H9 (cell line): ENCODE results near the gene SPCS1. TPM values are rescaled to one million over a fixed set of nuclear protein-coding genes. Genes with fewer than 3 reads are reported as not detected.
A peak's percentile ranks its signal among the peaks of the same experiment; 100 is the strongest.

Source experiments
- DNase-seq: peaks from one replicate; pipeline ENCODE4 v3.0.0-alpha.2; 2017
- H2AFZ ChIP-seq: one replicate; pipeline ENCODE4 v1.6.1; 2013; ENCODE audit warnings: mild to moderate bottlenecking, low read length, control low read depth, moderate library complexity
- H2AK5ac ChIP-seq: 2 replicates; pipeline ENCODE4 v1.6.1; 2013; ENCODE audit warnings: low read length, control low read depth, mixed read lengths; ENCODE audit not compliant: insufficient read length
- H2BK120ac ChIP-seq: one replicate; pipeline ENCODE4 v1.6.1; 2013; ENCODE audit warnings: low read depth, mild to moderate bottlenecking, low read length, control low read depth, inconsistent platforms; ENCODE audit not compliant: poor library complexity, severe bottlenecking
- H2BK12ac ChIP-seq: 2 replicates; pipeline ENCODE4 v1.6.1; 2013; ENCODE audit warnings: low read length, control low read depth, mixed read lengths, low read depth; ENCODE audit not compliant: insufficient read length
- H2BK15ac ChIP-seq: 2 replicates; pipeline ENCODE4 v1.6.1; 2013; ENCODE audit warnings: low read depth, low read length, control low read depth
- H2BK20ac ChIP-seq: one replicate; pipeline ENCODE4 v1.6.1; 2013; ENCODE audit warnings: low read depth, mild to moderate bottlenecking, low read length, control low read depth, inconsistent platforms; ENCODE audit not compliant: poor library complexity, severe bottlenecking
- H2BK5ac ChIP-seq: 2 replicates; pipeline ENCODE4 v1.6.1; 2013; ENCODE audit warnings: low read length, control low read depth, mixed read lengths; ENCODE audit not compliant: insufficient read length
- H3K14ac ChIP-seq: 2 replicates; pipeline ENCODE4 v1.6.1; 2013; ENCODE audit warnings: low read length, control low read depth; ENCODE audit not compliant: insufficient read depth
- H3K18ac ChIP-seq: 2 replicates; pipeline ENCODE4 v1.6.1; 2013; ENCODE audit warnings: low read depth, mild to moderate bottlenecking, mixed read lengths, low read length, control low read depth; ENCODE audit not compliant: insufficient read length
- H3K23ac ChIP-seq: 2 replicates; pipeline ENCODE4 v1.6.1; 2013; ENCODE audit warnings: low read length, control low read depth, mixed read lengths, low read depth; ENCODE audit not compliant: insufficient read length
- H3K23me2 ChIP-seq: 2 replicates; pipeline ENCODE4 v1.6.1; 2013; ENCODE audit warnings: low read depth, mild to moderate bottlenecking, mixed read lengths, low read length, control low read depth; ENCODE audit not compliant: insufficient read length, poor library complexity, severe bottlenecking
- H3K27ac ChIP-seq: 2 replicates; pipeline ENCODE4 v1.5.1; 2013; ENCODE audit warnings: low read length, control low read depth, mixed read lengths, low read depth; ENCODE audit not compliant: insufficient read length
- H3K27me3 ChIP-seq: 2 replicates; pipeline ENCODE4 v1.6.1; 2013; ENCODE audit warnings: low read length, control low read depth, inconsistent platforms; ENCODE audit not compliant: insufficient read depth
- H3K4ac ChIP-seq: 2 replicates; pipeline ENCODE4 v1.6.1; 2013; ENCODE audit warnings: low read depth, mild to moderate bottlenecking, control low read depth, inconsistent platforms, low read length, moderate library complexity
- H3K4me1 ChIP-seq: 2 replicates; pipeline ENCODE4 v1.6.1; 2013; ENCODE audit warnings: low read length, control low read depth, inconsistent platforms; ENCODE audit not compliant: insufficient read depth
- H3K4me2 ChIP-seq: 2 replicates; pipeline ENCODE4 v1.6.1; 2013; ENCODE audit warnings: low read length, control low read depth, mixed read lengths; ENCODE audit not compliant: insufficient read length, insufficient read depth
- H3K56ac ChIP-seq: 2 replicates; pipeline ENCODE4 v1.6.1; 2013; ENCODE audit warnings: low read depth, mild to moderate bottlenecking, mixed read lengths, low read length, control low read depth; ENCODE audit not compliant: insufficient read length
- H3K79me1 ChIP-seq: 2 replicates; pipeline ENCODE4 v1.6.1; 2013; ENCODE audit warnings: low read depth, mild to moderate bottlenecking, moderate library complexity, low read length, control low read depth, inconsistent platforms; ENCODE audit not compliant: insufficient read depth, poor library complexity, severe bottlenecking
- H3K79me2 ChIP-seq: 2 replicates; pipeline ENCODE4 v1.6.1; 2013; ENCODE audit warnings: low read length, control low read depth, inconsistent platforms; ENCODE audit not compliant: insufficient read depth
- H3K9ac ChIP-seq: 2 replicates; pipeline ENCODE4 v1.6.1; 2013; ENCODE audit warnings: low read length, control low read depth, mixed read lengths; ENCODE audit not compliant: insufficient read length; ENCODE audit errors: extremely low read depth
- H3K9me3 ChIP-seq: one replicate; pipeline ENCODE4 v1.6.1; 2013; ENCODE audit warnings: low read depth, low read length, inconsistent platforms; ENCODE audit not compliant: control insufficient read depth
- H3T11ph ChIP-seq: one replicate; pipeline ENCODE4 v1.6.1; 2013; ENCODE audit warnings: mild to moderate bottlenecking, low read length, control low read depth, inconsistent platforms
- H4K20me1 ChIP-seq: one replicate; pipeline ENCODE4 v1.6.1; 2013; ENCODE audit not compliant: control insufficient read depth, insufficient read length, insufficient read depth
- H4K5ac ChIP-seq: 2 replicates; pipeline ENCODE4 v1.6.1; 2013; ENCODE audit warnings: low read depth, mild to moderate bottlenecking, mixed read lengths, low read length, control low read depth; ENCODE audit not compliant: insufficient read length
- H4K8ac ChIP-seq: replicated peaks from 2 replicates; pipeline ENCODE4 v1.6.1; 2013; ENCODE audit warnings: low read length, control low read depth, mixed read lengths, low read depth; ENCODE audit not compliant: insufficient read length
- H4K91ac ChIP-seq: 2 replicates; pipeline ENCODE4 v1.6.1; 2013; ENCODE audit warnings: low read depth, mild to moderate bottlenecking, moderate library complexity, mixed read lengths, low read length, control low read depth; ENCODE audit not compliant: insufficient read length
- H3K27ac Mint-ChIP-seq, 3 experiments: 2 replicates in 2 of 3; 3 replicates in 1 of 3; pipeline ENCODE4 v1.8.0; 2020 to 2021; ENCODE audit warnings: mixed read lengths in 3 of 3, mild to moderate bottlenecking in 1 of 3, moderate library complexity in 1 of 3
- H3K27me3 Mint-ChIP-seq: 2 replicates; pipeline ENCODE4 v1.8.0; 2021; ENCODE audit warnings: low read depth, mild to moderate bottlenecking, moderate library complexity, mixed read lengths
- H3K36me3 Mint-ChIP-seq, 3 experiments: 2 replicates in 2 of 3; 3 replicates in 1 of 3; pipeline ENCODE4 v1.8.0; 2020 to 2021; ENCODE audit warnings: low read depth in 3 of 3, mixed read lengths in 3 of 3; ENCODE audit not compliant: insufficient read depth in 1 of 3
- H3K4me1 Mint-ChIP-seq, 2 experiments: 2 replicates each; pipeline ENCODE4 v1.8.0; 2020; ENCODE audit warnings: mixed read lengths in 2 of 2
- H3K4me3 Mint-ChIP-seq, 2 experiments: 2 replicates in 1 of 2; 3 replicates in 1 of 2; pipeline ENCODE4 v1.8.0; 2020 to 2021; ENCODE audit warnings: mild to moderate bottlenecking in 2 of 2, mixed read lengths in 2 of 2, moderate library complexity in 1 of 2
- H3K9me3 Mint-ChIP-seq, 2 experiments: 2 replicates in 1 of 2; 3 replicates in 1 of 2; pipeline ENCODE4 v1.8.0; 2020; ENCODE audit warnings: mild to moderate bottlenecking in 2 of 2, mixed read lengths in 2 of 2, moderate library complexity in 1 of 2
- WGBS: extraction: QIAGEN DNeasy Blood & Tissue Kit; methylation state at CpG from one replicate; pipeline ENCODE4 v1.1.7; 2013; ENCODE audit warnings: missing lambda C conversion rate, low lambda C conversion rate, mixed read lengths; ENCODE audit not compliant: insufficient read length; ENCODE audit errors: extremely low coverage; 5-methylcytosine and 5-hydroxymethylcytosine counted together
- total RNA-seq: library from RNA; stranded (reverse); gene quantifications from 2 replicates; pipeline ENCODE4 v1.2.1, GENCODE V29; 2021
- TF ChIP-seq, protein P1 (sequence below): fragments of 200-600 bp; sonication (generic); conservative IDR thresholded peaks from 3 replicates; pipeline ENCODE4 v1.8.0; 2021; ENCODE audit warnings: antibody characterized with exemption, mild to moderate bottlenecking

Gene SPCS1
- total RNA-seq, 1 experiment from 2014 or later: 106 TPM

DNA sequence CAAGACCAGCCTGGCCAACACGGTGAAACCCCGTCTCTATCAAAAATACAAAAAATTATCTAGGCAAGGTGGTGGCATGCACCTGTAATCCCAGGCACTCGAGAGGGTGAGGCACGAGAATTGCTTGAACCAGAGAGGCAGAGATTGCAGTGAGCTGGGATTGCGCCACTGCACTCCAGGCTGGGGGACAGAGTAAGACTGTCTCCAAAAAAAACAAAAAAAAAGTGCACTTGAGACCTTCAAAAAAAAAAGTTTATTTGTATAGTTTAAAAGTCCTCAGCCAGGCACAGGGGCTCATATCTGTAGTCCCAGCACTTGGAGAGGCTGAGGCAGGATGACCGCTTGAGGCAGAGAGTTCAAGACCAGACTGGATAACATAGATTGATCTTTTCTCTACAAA is 22.3 kb upstream of the SPCS1 start:
- Histone ChIP-seq H2BK12ac (no peak overlapping the region), H4K91ac (no peak overlapping the region), H3K56ac (no peak overlapping the region), H3K9ac (no peak overlapping the region), H3K4ac (no peak overlapping the region), H3K9me3 (no peaks in the 10 kb centered on the region), H4K5ac (no peak overlapping the region), H3K23ac (no peak overlapping the region), H3K4me2 (no peak overlapping the region), H4K20me1 (no peaks in the 10 kb centered on the region), H4K8ac (no peak overlapping the region), H3K27me3 (no peaks in the 10 kb centered on the region), H2AK5ac (no peak overlapping the region), H3T11ph (no peak overlapping the region), H3K14ac (no peak overlapping the region), H3K23me2 (peaks cover 3% of the 10 kb centered on the region), H3K79me1 (peaks cover 13% of the 10 kb centered on the region), H2AFZ (no peak overlapping the region), H2BK5ac (no peak overlapping the region), H2BK20ac (no peak overlapping the region), H3K4me1 (no peaks in the 10 kb centered on the region), H3K18ac (no peak overlapping the region), H3K79me2 (peaks cover 15% of the 10 kb centered on the region; the same call in 1 of the 2 replicates), H2BK15ac (no peak overlapping the region), H2BK120ac (no peak overlapping the region), H3K27ac (no peak overlapping the region)
- peak overlapping the region in 1 of 3 experiments; percentile 22; a peak in 1 of 7 replicates for H3K27ac Mint-ChIP-seq
- H3K4me1 Mint-ChIP-seq: peaks cover 24 to 27% of the 10 kb centered on the region in 2 experiments
- WGBS: no CpG with 5 or more reads among the region's 6 CpGs
- H3K9me3 Mint-ChIP-seq: no peaks in the 10 kb centered on the region
- peaks cover 34 to 51% (median 49%) of the 10 kb centered on the region in 3 experiments for H3K36me3 Mint-ChIP-seq
- no peak for DNase-seq
- peaks cover 3% of the 10 kb centered on the region; the same call in 1 of the 2 replicates for H3K27me3 Mint-ChIP-seq
- TF ChIP-seq, protein P1, sequence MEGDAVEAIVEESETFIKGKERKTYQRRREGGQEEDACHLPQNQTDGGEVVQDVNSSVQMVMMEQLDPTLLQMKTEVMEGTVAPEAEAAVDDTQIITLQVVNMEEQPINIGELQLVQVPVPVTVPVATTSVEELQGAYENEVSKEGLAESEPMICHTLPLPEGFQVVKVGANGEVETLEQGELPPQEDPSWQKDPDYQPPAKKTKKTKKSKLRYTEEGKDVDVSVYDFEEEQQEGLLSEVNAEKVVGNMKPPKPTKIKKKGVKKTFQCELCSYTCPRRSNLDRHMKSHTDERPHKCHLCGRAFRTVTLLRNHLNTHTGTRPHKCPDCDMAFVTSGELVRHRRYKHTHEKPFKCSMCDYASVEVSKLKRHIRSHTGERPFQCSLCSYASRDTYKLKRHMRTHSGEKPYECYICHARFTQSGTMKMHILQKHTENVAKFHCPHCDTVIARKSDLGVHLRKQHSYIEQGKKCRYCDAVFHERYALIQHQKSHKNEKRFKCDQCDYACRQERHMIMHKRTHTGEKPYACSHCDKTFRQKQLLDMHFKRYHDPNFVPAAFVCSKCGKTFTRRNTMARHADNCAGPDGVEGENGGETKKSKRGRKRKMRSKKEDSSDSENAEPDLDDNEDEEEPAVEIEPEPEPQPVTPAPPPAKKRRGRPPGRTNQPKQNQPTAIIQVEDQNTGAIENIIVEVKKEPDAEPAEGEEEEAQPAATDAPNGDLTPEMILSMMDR: no peak
- H3K4me3 Mint-ChIP-seq: peak overlapping the region; percentile 30 to 38; a peak in 4 of 5 replicates
